HepG2 (cell line): ENCODE results near the gene GPR22. TPM values are rescaled to one million over a fixed set of nuclear protein-coding genes. Genes with fewer than 3 reads are reported as not detected.

Experiments used
- ATAC-seq: fragments of 200-7000 bp; cut with Tn5 transposase; 3 replicates; pipeline ENCODE4 v1.9.1; 2020; ENCODE audit warnings: mild to moderate bottlenecking, moderate library complexity
- BruUV-seq: library from RNA; stranded (reverse); fragments of 400-500 nt; replicated peaks from 2 replicates; lab custom pipeline; 2021; lab: Mats Ljungman, UMichigan
- CTCF ChIA-PET: fragments of 300-600 bp; formaldehyde crosslinking; extraction: SDS; loops from one replicate; lab custom pipeline; 2021; ENCODE audit warnings: low total read pairs, inconsistent platforms, low intra/inter-chr PET ratio; lab: Yijun Ruan, JAX
- POLR2A ChIA-PET: fragments of 350-600 bp; sonication (Branson Sonifier 250); formaldehyde crosslinking; loops from one replicate; lab custom pipeline; 2020; ENCODE audit warnings: antibody characterized with exemption, inconsistent platforms; lab: Yijun Ruan, JAX
- DNase-seq: peaks from one replicate; pipeline ENCODE4 v3.0.0-alpha.2; 2015; ENCODE audit warnings: low spot score
- FAIRE-seq: peaks from 3 replicates; lab custom pipeline; 2011; peaks lifted over from hg19 to GRCh38; lab: Jason Lieb, UNC
- H2AFZ ChIP-seq: one replicate; pipeline ENCODE4 v1.6.1; 2011; ENCODE audit warnings: low read length, inconsistent platforms
- H3K27ac ChIP-seq: fragments of 300-600 bp; 3 replicates; pipeline ENCODE4 v1.8.0; 2011; ENCODE audit warnings: mixed run types, mild to moderate bottlenecking, mixed read lengths, low read length, inconsistent platforms; ENCODE audit not compliant: insufficient read depth; ENCODE audit errors: extremely low read length
- H3K27me3 ChIP-seq, 2 experiments: fragments of 200-600 bp in 1 of 2; 2 replicates in 1 of 2; 3 replicates in 1 of 2; pipeline versions ENCODE4 v1.6.0 to v1.8.0; 2011; ENCODE audit warnings: low read length in 2 of 2, mild to moderate bottlenecking in 2 of 2, moderate library complexity in 2 of 2, inconsistent platforms in 1 of 2; ENCODE audit not compliant: insufficient read depth in 2 of 2, control insufficient read depth in 1 of 2
- H3K36me3 ChIP-seq, 2 experiments: fragments of 200-600 bp in 1 of 2; replicated peaks in 1 of 2; 2 replicates in 1 of 2; 3 replicates in 1 of 2; pipeline versions ENCODE4 v1.5.1 to v1.8.0; 2011; ENCODE audit warnings: low read length in 2 of 2, inconsistent platforms in 1 of 2; ENCODE audit not compliant: insufficient read depth in 2 of 2, control insufficient read depth in 1 of 2
- H3K4me1 ChIP-seq: 2 replicates; pipeline ENCODE4 v1.5.1; 2012; ENCODE audit warnings: low read length, inconsistent platforms; ENCODE audit not compliant: insufficient read depth
- H3K4me2 ChIP-seq: 2 replicates; pipeline ENCODE4 v1.6.0; 2011; ENCODE audit warnings: low read depth, low read length, inconsistent platforms
- H3K4me3 ChIP-seq, 3 experiments: fragments of 200-600 bp in 1 of 3; sonication (generic), shearing (Covaris generic) in 1 of 3; replicated peaks in 1 of 3; 2 replicates each; pipeline ENCODE4 v1.5.1; 2011 to 2016; ENCODE audit warnings: low read length in 3 of 3, inconsistent platforms in 2 of 3, low read depth in 2 of 3, mild to moderate bottlenecking in 2 of 3, control low read depth in 1 of 3, mixed read lengths in 1 of 3; ENCODE audit not compliant: insufficient read depth in 1 of 3
- H3K79me2 ChIP-seq: one replicate; pipeline ENCODE4 v1.6.1; 2011; ENCODE audit warnings: low read length, inconsistent platforms; ENCODE audit not compliant: insufficient read depth
- H3K9ac ChIP-seq: 2 replicates; pipeline ENCODE4 v1.6.0; 2011; ENCODE audit warnings: mild to moderate bottlenecking, low read depth, low read length, inconsistent platforms; ENCODE audit not compliant: insufficient read depth
- H3K9me3 ChIP-seq: 2 replicates; pipeline ENCODE4 v1.5.1; 2012; ENCODE audit warnings: mild to moderate bottlenecking, low read length
- H4K20me1 ChIP-seq: 2 replicates; pipeline ENCODE4 v1.6.0; 2011; ENCODE audit warnings: inconsistent platforms, mild to moderate bottlenecking, low read length, moderate library complexity; ENCODE audit not compliant: insufficient read depth
- DRAP1 ChIP-seq: IDR thresholded peaks from 2 replicates; pipeline ENCODE4 v1.6.1; 2016; ENCODE audit warnings: missing genetic modification reagents, missing compliant biosample characterization
- ETS1 ChIP-seq: sonication (generic); formaldehyde crosslinking; IDR thresholded peaks from 2 replicates; pipeline ENCODE4 v1.4.0; 2020; ENCODE audit warnings: missing genetic modification reagents
- HIVEP1 ChIP-seq: sonication (generic); formaldehyde crosslinking; IDR thresholded peaks from 2 replicates; pipeline ENCODE4 v1.4.0; 2020; ENCODE audit warnings: mild to moderate bottlenecking, missing genetic modification reagents
- TEF ChIP-seq: sonication (generic); formaldehyde crosslinking; IDR thresholded peaks from 2 replicates; pipeline ENCODE4 v1.5.0; 2020; ENCODE audit warnings: missing genetic modification reagents
- ZNF232 ChIP-seq: sonication (generic); formaldehyde crosslinking; IDR thresholded peaks from 2 replicates; pipeline ENCODE4 v1.4.0; 2020; ENCODE audit warnings: missing genetic modification reagents, borderline replicate concordance
- ZNF639 ChIP-seq: conservative IDR thresholded peaks from 2 replicates; pipeline ENCODE4 v1.6.1; 2018; ENCODE audit warnings: missing genetic modification reagents
- WGBS: methylation state at CpG from one replicate; pipeline ENCODE4 v1.1.6; 2017; ENCODE audit warnings: low lambda C conversion rate; 5-methylcytosine and 5-hydroxymethylcytosine counted together
- in situ Hi-C: cut with HindIII; loops from 2 replicates; pipeline ENCODE4 v1.10.0; 2017; ENCODE audit warnings: low pct_unique_long_range_greater_than_20kb; ENCODE audit not compliant: extremely low pct_ligation_motif_present
- intact Hi-C: fragments of 100-400 bp; cut with micrococcal nuclease; formaldehyde crosslinking; loops from one replicate; pipeline ENCODE4 v1.10.0; 2022; ENCODE audit not compliant: unreplicated experiment
- polyA plus RNA-seq, 8 experiments: library from polyadenylated mRNA; depleted of rRNA in 3 of 8; stranded (reverse) in 7 of 8; unstranded in 1 of 8; fragments of >200 nt; fragmentation: Illumina TruSeq in 4 of 8; extraction: Trizol in 4 of 8; gene quantifications; 2 replicates each; pipeline versions ENCODE4 v1.2.1 to v1.2.3, GENCODE V29; 2011 to 2016; ENCODE audit warnings: low read depth in 4 of 8, missing spikeins in 1 of 8, mixed read lengths in 1 of 8; ENCODE audit not compliant: insufficient read depth in 1 of 8
- total RNA-seq, 5 experiments: library from RNA; depleted of rRNA; stranded (reverse); fragments of >200 nt; fragmentation: Illumina TruSeq; extraction: Trizol; gene quantifications; 2 replicates each; pipeline ENCODE4 v1.2.3, GENCODE V29; 2016; ENCODE audit warnings: low read depth in 1 of 5

The GPR22 gene
- total and polyA plus RNA-seq, 2 of the 13 experiments (the other 11 are each of a cell fraction or from before 2014, with no cell fraction given), result not detected

GRCh38 chr7:107474104-107474521 lies 4.3 kb downstream of the GPR22 start:
- no peak for ATAC-seq
- FAIRE-seq, result no peak
- CTCF ChIA-PET, result no interaction called here

GRCh38 chr7:107479303-107479702 lies 9.4 kb downstream of the GPR22 start:
- no peaks in the 10 kb centered on the region for H3K27me3 ChIP-seq
- POLR2A ChIA-PET, result no interaction called here
- intact Hi-C loops (no loop called here), in situ Hi-C loops (no loop called here)
- H3K9ac ChIP-seq, result no peak overlapping the region
- no peak overlapping the region for H3K4me2 ChIP-seq
- H3K4me1 ChIP-seq, result no peaks in the 10 kb centered on the region
- DNase-seq, result no peak
- H3K79me2 ChIP-seq, result no peaks in the 10 kb centered on the region
- no peak overlapping the region for H3K4me3 ChIP-seq
- no peak for ATAC-seq
- CTCF ChIA-PET, result no interaction called here
- no TSS peak for BruUV-seq
- H3K9me3 ChIP-seq, result no peaks in the 10 kb centered on the region
- no peak for FAIRE-seq
- no peak overlapping the region for H3K27ac ChIP-seq
- no peaks in the 10 kb centered on the region for H3K36me3 ChIP-seq
- H2AFZ ChIP-seq, result no peak overlapping the region
- WGBS, result 64% methylated on average over 2 of the region's 2 CpGs
- 0 out of 2 replicates have a peak, but pooled peaks cover 3% of the 10 kb centered on the region for H4K20me1 ChIP-seq
- TF ChIP-seq DRAP1 (no peak), TEF (CRISPR knock-in tag) (no peak), ETS1 (CRISPR knock-in tag) (no peak), ZNF232 (no peak), HIVEP1 (CRISPR knock-in tag) (no peak)
- TF ChIP-seq, all 625 proteins: peak for 0

More at GRCh38 chr7:107474104-107474521, 4.3 kb downstream of the GPR22 start:
- POLR2A ChIA-PET, result no interaction called here
- BruUV-seq, result no TSS peak
- Histone ChIP-seq H3K4me2 (no peak overlapping the region), H3K9me3 (no peaks in the 10 kb centered on the region), H3K4me3 (no peak overlapping the region), H2AFZ (no peak overlapping the region), H4K20me1 (no peaks in the 10 kb centered on the region), H3K27ac (no peak overlapping the region)
- intact Hi-C loops, result no loop called here
- TF ChIP-seq ZNF639 (CRISPR knock-in tag), result no peak
- TF ChIP-seq, all 625 proteins: peak for 0
- Histone ChIP-seq H3K4me1 (no peaks in the 10 kb centered on the region), H3K9ac (no peak overlapping the region), H3K27me3 (no peaks in the 10 kb centered on the region), H3K36me3 (no peaks in the 10 kb centered on the region), H3K79me2 (no peaks in the 10 kb centered on the region)
- DNase-seq, result no peak
- WGBS, result 89% methylated on average over 5 of the region's 5 CpGs
- in situ Hi-C loops, result loop anchor here (25.0 kb wide), 1 partner anchor 388 kb away; no protein-coding TSS in a partner anchor
